Measurements from ENCODE around the gene PTCD3.

PTCD3 gene

DNA sequence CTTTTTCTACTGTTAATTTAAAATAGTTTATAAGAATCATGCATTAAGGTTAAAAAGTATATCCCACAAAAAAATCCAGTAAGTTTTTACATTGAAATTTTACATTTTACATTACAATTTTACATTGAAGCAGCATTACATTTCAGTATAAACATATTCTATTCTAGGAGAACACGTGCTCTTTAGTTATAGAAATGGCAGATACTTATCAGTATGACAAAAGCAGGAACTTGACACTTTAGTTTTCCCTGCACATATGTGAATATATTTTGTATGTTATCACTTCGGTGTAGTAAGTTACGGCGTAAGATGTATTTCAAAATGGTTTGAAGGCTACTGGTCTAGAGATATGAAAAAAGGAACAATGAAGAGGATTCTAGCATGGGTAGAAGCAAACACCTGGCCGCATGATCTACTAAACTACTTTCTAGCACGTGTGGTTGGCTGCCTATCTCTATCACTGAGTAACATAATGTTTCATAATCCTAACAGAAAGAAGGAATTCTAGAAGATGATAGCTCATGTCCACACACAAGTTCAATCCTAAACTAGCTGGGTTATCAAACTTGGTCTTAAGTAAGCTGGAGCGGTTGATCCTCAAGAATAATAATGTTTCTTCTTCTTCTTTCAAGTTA lies 83.9 kb downstream of the PTCD3 start:
- TF ChIP-seq, protein P1, sequence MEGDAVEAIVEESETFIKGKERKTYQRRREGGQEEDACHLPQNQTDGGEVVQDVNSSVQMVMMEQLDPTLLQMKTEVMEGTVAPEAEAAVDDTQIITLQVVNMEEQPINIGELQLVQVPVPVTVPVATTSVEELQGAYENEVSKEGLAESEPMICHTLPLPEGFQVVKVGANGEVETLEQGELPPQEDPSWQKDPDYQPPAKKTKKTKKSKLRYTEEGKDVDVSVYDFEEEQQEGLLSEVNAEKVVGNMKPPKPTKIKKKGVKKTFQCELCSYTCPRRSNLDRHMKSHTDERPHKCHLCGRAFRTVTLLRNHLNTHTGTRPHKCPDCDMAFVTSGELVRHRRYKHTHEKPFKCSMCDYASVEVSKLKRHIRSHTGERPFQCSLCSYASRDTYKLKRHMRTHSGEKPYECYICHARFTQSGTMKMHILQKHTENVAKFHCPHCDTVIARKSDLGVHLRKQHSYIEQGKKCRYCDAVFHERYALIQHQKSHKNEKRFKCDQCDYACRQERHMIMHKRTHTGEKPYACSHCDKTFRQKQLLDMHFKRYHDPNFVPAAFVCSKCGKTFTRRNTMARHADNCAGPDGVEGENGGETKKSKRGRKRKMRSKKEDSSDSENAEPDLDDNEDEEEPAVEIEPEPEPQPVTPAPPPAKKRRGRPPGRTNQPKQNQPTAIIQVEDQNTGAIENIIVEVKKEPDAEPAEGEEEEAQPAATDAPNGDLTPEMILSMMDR (IDR thresholded peaks at IDR 0.05; ENCODE audit: low read depth, low read length): no peak
- no peak for DNase-seq (ENCODE audit: extremely low read depth, low read depth)
